ENCODE results near the gene PFN3.

Gene PFN3

DNA sequence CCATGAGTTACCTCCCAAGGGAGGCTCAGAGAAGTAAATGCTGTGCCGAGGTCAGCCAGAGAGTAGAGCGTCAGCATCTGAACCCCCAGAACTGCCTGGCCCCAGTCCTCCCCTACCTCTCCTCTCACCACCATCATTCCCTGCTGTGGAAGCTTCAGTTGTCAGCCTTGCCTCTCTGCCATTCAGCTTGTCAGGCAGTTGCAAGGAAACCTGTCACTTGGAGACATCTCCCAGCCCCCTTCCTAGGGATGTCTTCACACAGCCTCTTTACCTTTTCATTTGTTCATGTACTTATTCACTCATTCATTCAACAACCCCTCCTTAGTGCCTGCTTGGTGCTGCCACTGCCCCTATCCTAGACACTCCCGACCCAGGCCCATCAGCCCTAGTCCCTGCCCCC is 40.6 kb downstream of the PFN3 start:
- TF ChIP-seq EGR1 (IDR thresholded peaks at IDR 0.05) (no peak), CEBPB (IDR thresholded peaks at IDR 0.05) (no peak), NFIC (IDR thresholded peaks at IDR 0.05) (no peak), FOXM1 (IDR thresholded peaks at IDR 0.05; ENCODE audit: borderline replicate concordance, low read depth) (no peak), ZBTB7A (IDR thresholded peaks at IDR 0.05; ENCODE audit: low read depth) (no peak), TCF12 (IDR thresholded peaks at IDR 0.05; ENCODE audit: low read depth) (no peak), TEAD4 (IDR thresholded peaks at IDR 0.05) (no peak)

DNA sequence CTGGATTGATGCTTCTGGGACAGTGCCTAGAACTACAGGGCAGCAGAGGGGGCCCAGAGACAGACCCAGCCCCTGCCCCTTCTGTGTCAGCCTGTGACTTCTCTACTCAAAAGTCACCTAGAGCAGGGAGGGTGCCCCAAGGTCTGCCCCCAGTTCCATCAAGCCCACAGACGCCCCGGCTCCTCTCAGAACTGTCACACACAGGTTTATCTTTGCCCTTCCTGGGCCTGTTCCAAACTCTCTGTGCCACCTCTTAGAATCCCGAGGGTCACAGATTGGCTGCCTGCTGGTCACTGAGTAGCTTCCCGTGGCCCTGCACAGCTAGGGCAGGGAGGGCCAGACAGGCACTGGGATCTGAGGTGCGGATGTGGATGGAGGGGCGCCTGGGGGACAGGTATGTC is 41.0 kb downstream of the PFN3 start:
- TF ChIP-seq USF1 (IDR thresholded peaks at IDR 0.05) (no peak), NFIC (IDR thresholded peaks at IDR 0.05) (no peak)

- no peak for TF ChIP-seq TEAD4 (IDR thresholded peaks at IDR 0.05)
Observed at GRCh38 chr5:177358370-177358819, 42.1 kb downstream of the PFN3 start.

GRCh38 chr5:177357459-177358351 is 42.8 kb downstream of the PFN3 start, which contains the start of gene RGS14:
TSS of gene RGS14 (plus strand) at chr5:177357924. CDS start at chr5:177358025, 101 bp downstream.
- no peak for TF ChIP-seq USF1 (IDR thresholded peaks at IDR 0.05)
- no peak for TF ChIP-seq ZBTB7A (IDR thresholded peaks at IDR 0.05; ENCODE audit: low read depth)
- TF ChIP-seq, protein P1, sequence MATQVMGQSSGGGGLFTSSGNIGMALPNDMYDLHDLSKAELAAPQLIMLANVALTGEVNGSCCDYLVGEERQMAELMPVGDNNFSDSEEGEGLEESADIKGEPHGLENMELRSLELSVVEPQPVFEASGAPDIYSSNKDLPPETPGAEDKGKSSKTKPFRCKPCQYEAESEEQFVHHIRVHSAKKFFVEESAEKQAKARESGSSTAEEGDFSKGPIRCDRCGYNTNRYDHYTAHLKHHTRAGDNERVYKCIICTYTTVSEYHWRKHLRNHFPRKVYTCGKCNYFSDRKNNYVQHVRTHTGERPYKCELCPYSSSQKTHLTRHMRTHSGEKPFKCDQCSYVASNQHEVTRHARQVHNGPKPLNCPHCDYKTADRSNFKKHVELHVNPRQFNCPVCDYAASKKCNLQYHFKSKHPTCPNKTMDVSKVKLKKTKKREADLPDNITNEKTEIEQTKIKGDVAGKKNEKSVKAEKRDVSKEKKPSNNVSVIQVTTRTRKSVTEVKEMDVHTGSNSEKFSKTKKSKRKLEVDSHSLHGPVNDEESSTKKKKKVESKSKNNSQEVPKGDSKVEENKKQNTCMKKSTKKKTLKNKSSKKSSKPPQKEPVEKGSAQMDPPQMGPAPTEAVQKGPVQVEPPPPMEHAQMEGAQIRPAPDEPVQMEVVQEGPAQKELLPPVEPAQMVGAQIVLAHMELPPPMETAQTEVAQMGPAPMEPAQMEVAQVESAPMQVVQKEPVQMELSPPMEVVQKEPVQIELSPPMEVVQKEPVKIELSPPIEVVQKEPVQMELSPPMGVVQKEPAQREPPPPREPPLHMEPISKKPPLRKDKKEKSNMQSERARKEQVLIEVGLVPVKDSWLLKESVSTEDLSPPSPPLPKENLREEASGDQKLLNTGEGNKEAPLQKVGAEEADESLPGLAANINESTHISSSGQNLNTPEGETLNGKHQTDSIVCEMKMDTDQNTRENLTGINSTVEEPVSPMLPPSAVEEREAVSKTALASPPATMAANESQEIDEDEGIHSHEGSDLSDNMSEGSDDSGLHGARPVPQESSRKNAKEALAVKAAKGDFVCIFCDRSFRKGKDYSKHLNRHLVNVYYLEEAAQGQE (IDR thresholded peaks at IDR 0.05; ENCODE audit: low read depth) = no peak
- TF ChIP-seq TCF12 (IDR thresholded peaks at IDR 0.05; ENCODE audit: low read depth) = no peak
- TF ChIP-seq YY1 (IDR thresholded peaks at IDR 0.05; ENCODE audit: low read depth) = no peak
- TF ChIP-seq EP300 (IDR thresholded peaks at IDR 0.05; ENCODE audit: borderline replicate concordance) = no peak
- TF ChIP-seq, protein P2, sequence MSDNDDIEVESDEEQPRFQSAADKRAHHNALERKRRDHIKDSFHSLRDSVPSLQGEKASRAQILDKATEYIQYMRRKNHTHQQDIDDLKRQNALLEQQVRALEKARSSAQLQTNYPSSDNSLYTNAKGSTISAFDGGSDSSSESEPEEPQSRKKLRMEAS (IDR thresholded peaks at IDR 0.05) = no peak
- no peak for TF ChIP-seq NFIC (IDR thresholded peaks at IDR 0.05)
- no peak for TF ChIP-seq TAF1 (IDR thresholded peaks at IDR 0.05; ENCODE audit: low read depth)
- TF ChIP-seq TEAD4 (IDR thresholded peaks at IDR 0.05) = no peak
- TF ChIP-seq CREB1 (IDR thresholded peaks at IDR 0.05; ENCODE audit: low read depth) = no peak
- TF ChIP-seq RAD21 (IDR thresholded peaks at IDR 0.05; ENCODE audit: low read depth) = no peak
- no peak for TF ChIP-seq EGR1 (IDR thresholded peaks at IDR 0.05)
- TF ChIP-seq CEBPB (IDR thresholded peaks at IDR 0.05) = no peak
- no peak for TF ChIP-seq FOXM1 (IDR thresholded peaks at IDR 0.05; ENCODE audit: borderline replicate concordance, low read depth)

GRCh38 chr5:177357146-177357458 is 43.4 kb downstream of the PFN3 start:
- TF ChIP-seq USF1 (IDR thresholded peaks at IDR 0.05) (no peak), FOXM1 (IDR thresholded peaks at IDR 0.05; ENCODE audit: borderline replicate concordance, low read depth) (no peak), CEBPB (IDR thresholded peaks at IDR 0.05) (no peak), TCF12 (IDR thresholded peaks at IDR 0.05; ENCODE audit: low read depth) (no peak), YY1 (IDR thresholded peaks at IDR 0.05; ENCODE audit: low read depth) (no peak), EP300 (IDR thresholded peaks at IDR 0.05; ENCODE audit: borderline replicate concordance) (no peak), CREB1 (IDR thresholded peaks at IDR 0.05; ENCODE audit: low read depth) (no peak), NFIC (IDR thresholded peaks at IDR 0.05) (no peak)

- no peak for TF ChIP-seq CEBPB (IDR thresholded peaks at IDR 0.05)
- TF ChIP-seq, protein P1 (IDR thresholded peaks at IDR 0.05; ENCODE audit: low read depth) = no peak
- no peak for TF ChIP-seq USF1 (IDR thresholded peaks at IDR 0.05)
- TF ChIP-seq TAF1 (IDR thresholded peaks at IDR 0.05; ENCODE audit: low read depth) = no peak
- TF ChIP-seq FOXM1 (IDR thresholded peaks at IDR 0.05; ENCODE audit: borderline replicate concordance, low read depth) = no peak
- TF ChIP-seq TCF12 (IDR thresholded peaks at IDR 0.05; ENCODE audit: low read depth) = no peak
Observed at GRCh38 chr5:177356746-177357145, 43.7 kb downstream of the PFN3 start.
